ENCODE data around the gene GSG1.

GSG1 gene

GRCh38 chr12:13120413-13120812 is 16.9 kb upstream of the GSG1 start:
- DNase-seq, result no peak

- no peak for DNase-seq
These were observed 16.4 kb upstream of the GSG1 start for GRCh38 chr12:13119826-13120225.

GRCh38 chr12:13117029-13117428 is 13.6 kb upstream of the GSG1 start:
- no peak for DNase-seq

- no peak for DNase-seq
These were observed 12.8 kb upstream of the GSG1 start for GRCh38 chr12:13116259-13116658.

GRCh38 chr12:13114251-13115052 is 11.0 kb upstream of the GSG1 start:
- DNase-seq, result no peak

- DNase-seq, result no peak
These were observed 9.5 kb upstream of the GSG1 start for GRCh38 chr12:13112968-13113367.

- no peak for DNase-seq
These were observed 3.2 kb upstream of the GSG1 start for GRCh38 chr12:13106666-13107065.

- no peak for DNase-seq
These were observed 2.3 kb upstream of the GSG1 start for GRCh38 chr12:13105781-13106180.

- DNase-seq, result no peak
These were observed 942 bp upstream of the GSG1 start for GRCh38 chr12:13104409-13104808.

GRCh38 chr12:13102461-13103195 is 839 bp downstream of the GSG1 start:
- peak in 44 of 56 donors; percentile 7 to 82 (median 42) for DNase-seq

- DNase-seq, result peak in 3 of 56 donors; percentile 5 to 26 (median 15)
These were observed 1.6 kb downstream of the GSG1 start for GRCh38 chr12:13101821-13102375.

GRCh38 chr12:13100882-13101769 is 2.3 kb downstream of the GSG1 start:
- peak in 53 of 56 donors; percentile 16 to 94 (median 68) for DNase-seq

GRCh38 chr12:13100605-13100881 is 2.9 kb downstream of the GSG1 start:
- peak in 1 of 56 donors; percentile 39 for DNase-seq

GRCh38 chr12:13099844-13100604 is 3.4 kb downstream of the GSG1 start:
- DNase-seq, result no peak

GRCh38 chr12:13099066-13099843 is 4.2 kb downstream of the GSG1 start:
- peak in 2 of 56 donors; percentile 10 to 30 for DNase-seq

GRCh38 chr12:13097491-13098011 is 5.9 kb downstream of the GSG1 start:
- no peak for DNase-seq

GRCh38 chr12:13095266-13095995 is 8.0 kb downstream of the GSG1 start:
- no peak for DNase-seq

- no peak for DNase-seq
These were observed 9.1 kb downstream of the GSG1 start for GRCh38 chr12:13094367-13094766.

GRCh38 chr12:13093848-13094220 is 9.6 kb downstream of the GSG1 start:
- DNase-seq, result no peak

All from amygdala (tissue), 56 donors.